SKM-1 treated with dmso at 0.1 percent for 144 hours (cell line): ENCODE results near the gene MRPL23.
"Not testable (repeated sequence)": the region's sequence is repeated elsewhere in the genome, so short reads cannot be mapped to it uniquely, and the experiment has no call there.

Source experiments
- DNase-seq: peaks from one replicate; lab custom pipeline; 2025; ENCODE audit not compliant: unreplicated experiment; lab: John Stamatoyannopoulos, UW

The MRPL23 gene

GRCh38 chr11:1932681-1933080 lies 14.5 kb upstream of the MRPL23 start:
- DNase-seq: no peak

DNA sequence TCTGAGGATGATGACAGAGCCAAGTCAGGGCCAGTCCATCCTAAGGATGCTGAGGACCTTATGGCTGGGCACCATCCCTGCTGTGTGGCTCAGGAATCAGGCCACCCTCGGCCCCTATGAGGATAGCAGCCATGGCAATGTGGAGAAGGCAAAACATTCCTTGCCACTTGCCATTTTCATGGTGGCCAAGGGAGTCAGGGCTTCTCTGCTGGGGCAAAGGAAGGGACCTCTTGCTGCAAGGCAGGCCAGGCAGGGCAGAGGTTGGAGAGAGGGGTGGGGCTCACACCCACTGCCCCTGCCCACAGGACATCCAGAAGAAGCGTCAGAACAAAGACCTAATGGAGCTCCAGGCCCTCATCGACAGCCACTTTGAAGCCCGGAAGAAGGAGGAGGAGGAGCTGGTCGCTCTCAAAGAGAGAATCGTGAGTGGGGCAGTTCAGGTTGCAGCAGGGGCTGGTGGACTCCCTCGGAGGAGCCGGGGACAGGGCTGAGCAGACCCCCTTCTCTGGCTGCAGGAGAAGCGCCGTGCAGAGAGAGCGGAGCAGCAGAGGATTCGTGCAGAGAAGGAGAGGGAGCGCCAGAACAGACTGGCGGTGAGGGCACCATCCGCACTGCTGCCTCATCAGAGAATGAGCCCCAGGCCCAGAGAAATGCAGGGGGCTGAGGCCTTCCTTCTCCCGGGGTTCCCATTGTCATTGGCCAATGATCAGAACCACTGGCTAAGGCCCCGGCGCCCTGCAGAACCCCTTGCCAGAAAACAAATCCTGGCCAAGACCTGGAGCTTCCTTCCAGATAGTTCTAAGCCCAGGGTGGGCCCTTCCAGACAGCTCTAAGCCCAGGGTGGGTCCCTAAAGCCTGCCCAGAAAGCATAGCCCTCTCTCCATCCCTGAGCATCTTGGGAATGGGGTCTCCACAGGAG lies 13.5 kb upstream of the MRPL23 start:
- no peak for DNase-seq

GRCh38 chr11:1934335-1935155 lies 12.6 kb upstream of the MRPL23 start:
- no peak for DNase-seq

DNA sequence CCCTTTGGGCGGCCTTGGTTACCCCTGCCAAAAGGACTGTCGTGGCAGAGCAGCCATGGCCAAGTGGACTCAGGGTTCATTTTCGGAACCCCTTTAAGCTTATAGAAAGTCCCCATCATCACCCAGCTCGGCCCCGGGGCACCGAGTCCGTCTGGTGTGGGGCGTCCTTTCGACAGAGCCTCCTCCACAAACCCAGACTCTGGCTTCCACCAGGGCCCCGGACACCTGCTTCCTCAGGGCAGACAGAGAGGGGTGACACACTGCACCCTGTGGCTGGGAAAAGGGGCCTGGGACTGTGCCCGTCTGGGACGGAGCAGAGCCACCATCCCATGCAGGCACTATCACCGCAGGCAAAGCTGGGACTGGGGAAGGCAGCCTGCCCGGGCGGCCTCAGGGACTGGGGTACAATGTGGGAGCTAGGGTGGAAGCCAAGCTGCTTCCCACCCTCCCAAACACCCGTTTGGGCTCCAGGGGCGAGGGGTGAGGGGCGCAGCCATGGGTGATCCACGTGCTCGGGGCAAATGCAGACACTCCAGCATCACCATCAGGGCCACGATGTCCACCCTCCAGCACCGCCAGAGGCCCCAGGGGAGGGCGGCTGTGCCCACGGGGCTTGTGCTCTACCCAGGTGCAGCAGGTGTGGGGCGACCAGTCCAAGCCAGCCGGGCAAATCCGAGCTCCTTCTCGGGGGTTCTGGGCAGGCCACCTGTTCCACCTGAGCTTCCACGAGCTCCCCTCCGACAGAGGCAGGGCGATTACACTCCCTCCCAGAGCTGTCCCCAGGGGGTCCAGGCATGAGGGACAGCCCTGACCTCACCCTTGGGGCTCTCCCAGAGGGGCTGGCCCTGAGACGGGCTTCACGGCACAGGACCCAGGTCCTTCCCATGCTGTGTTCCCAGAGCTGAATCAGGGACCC lies 11.7 kb upstream of the MRPL23 start:
- no peak for DNase-seq

GRCh38 chr11:1936072-1936780 lies 10.9 kb upstream of the MRPL23 start:
- DNase-seq: no peak

DNA sequence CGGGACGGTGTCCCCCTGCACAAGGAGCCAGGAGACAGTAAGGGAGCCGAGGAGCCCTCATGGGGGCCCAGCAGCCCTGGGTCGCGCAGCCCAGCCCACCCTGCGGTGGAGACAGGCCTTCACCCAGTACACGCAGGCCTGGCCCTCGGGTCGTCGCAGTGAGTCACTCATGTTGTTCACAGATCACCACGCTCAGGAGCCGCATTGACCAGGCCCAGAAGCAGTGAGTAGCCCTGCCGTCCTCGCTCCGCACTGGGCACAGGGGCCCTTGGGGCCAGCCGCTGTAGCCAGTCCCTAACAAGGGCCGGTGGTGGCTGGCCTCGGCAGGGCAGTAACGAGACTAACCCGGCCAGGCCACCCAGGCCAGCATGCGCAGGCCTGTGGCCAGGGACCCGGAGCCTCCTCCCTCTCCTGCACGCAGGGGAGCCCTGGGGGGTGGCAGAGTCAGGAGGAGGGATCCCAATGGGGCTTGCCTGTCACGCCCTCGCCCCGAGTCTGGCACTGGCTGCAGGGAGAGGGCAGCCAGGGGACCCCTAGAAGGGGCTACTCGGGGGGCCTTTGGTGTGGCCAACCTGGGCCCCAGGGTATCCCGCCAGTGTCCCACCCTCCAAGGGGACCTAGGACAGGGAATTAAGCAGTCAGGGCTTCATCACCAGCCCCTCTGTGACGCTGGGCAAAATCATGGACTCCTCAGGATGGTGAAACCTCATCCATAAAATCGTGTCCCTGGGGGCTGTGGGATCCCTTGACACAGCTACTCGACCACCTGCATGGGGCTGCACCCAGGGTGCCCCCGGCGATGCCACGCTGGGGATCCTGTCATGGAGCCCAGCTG lies 10.1 kb upstream of the MRPL23 start:
- no peak for DNase-seq

- DNase-seq: no peak
These were observed 9.4 kb upstream of the MRPL23 start for GRCh38 chr11:1937616-1938342.

GRCh38 chr11:1938343-1939005 lies 8.7 kb upstream of the MRPL23 start:
- no peak for DNase-seq

DNA sequence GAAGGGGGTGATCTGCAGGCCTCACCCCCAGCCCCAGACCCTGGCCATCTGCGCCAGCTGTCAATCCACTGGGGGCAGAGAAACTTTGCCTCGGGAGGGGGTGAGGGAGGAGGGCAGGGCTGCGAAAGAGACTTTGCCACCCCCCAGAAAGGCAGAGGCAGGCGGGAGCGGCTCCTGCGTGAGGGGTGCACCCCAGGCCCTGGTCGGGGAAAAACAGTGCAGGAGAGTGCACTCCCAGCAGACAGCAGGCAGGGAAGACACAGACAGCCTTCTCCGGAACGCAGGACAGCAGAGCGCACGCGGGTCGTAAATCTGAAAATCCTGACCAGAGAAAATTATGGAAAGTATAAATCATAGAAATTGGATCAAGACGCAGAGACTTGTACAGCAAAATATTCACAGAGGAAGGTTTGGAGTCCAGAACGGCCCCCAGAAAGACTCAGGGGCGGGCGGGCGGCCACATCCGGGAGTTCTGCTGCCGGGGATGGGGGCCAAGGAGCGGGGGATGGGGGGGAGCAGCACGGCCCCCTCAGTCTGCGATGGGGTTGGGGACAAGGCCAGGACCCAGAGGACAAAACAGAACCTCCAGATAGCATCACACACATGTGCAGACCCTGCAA lies 8.0 kb upstream of the MRPL23 start:
- no peak for DNase-seq

- DNase-seq: not testable (repeated sequence)
These were observed 7.3 kb upstream of the MRPL23 start for GRCh38 chr11:1939788-1940187.

- no peak for DNase-seq
These were observed 4.4 kb upstream of the MRPL23 start for GRCh38 chr11:1942558-1943260.

- no peak for DNase-seq
These were observed 3.6 kb upstream of the MRPL23 start for GRCh38 chr11:1943576-1943975.

DNA sequence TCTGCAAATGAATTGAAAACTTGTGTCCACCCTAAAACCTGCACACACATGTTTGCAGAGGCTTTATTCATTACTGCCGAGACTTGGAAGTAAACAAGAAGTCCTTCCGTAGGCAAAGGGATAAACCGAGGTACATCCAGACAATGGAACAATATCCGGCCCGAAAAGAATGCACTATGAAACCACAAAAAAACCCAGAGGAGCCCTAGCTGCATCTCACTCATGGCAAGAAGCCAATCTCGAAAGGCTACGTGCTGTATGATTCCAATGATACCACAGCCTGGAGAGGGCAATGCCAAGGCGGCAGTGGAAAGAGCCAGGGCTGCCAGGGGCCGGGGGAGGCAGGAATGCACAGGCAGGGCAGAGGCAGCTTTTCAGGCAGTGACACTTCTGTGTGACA lies 3.2 kb upstream of the MRPL23 start:
- DNase-seq: no peak

DNA sequence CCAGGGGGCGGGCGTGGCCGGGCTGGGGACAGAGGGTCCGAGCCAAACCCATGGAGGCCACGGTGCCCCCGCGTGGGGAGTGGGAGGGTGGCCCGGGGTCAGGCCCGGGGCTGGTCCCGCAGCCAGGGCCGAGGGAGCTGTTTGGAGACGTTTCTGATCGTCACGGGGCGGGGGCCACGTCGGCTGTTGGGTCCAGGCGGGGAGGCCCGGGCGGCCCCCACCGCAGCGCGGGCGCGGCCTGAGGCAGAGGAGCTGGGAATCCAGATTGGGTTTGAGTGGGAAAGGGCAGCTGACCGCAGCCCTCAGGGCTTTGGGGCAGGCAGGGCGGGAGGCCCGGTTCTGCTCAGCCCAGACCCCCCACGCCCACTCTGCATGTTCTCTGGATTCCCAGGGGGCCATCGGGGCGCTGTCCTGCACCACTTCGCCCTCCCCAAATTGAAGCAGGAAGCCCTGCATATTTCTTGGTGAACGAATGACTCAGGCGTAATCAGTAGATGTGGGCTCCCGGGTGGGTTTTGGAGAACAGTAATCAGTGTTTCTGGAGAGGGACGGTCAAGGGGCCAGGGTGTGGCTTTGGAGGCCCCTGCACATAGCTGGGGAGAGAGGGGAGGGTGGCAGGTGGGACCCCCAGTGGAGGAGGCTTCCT lies 583 bp downstream of the MRPL23 start:
- no peak for DNase-seq

GRCh38 chr11:1948389-1948788 lies 1.3 kb downstream of the MRPL23 start:
- DNase-seq: no peak

- no peak for DNase-seq
These were observed 2.2 kb downstream of the MRPL23 start for GRCh38 chr11:1949302-1949701.

DNA sequence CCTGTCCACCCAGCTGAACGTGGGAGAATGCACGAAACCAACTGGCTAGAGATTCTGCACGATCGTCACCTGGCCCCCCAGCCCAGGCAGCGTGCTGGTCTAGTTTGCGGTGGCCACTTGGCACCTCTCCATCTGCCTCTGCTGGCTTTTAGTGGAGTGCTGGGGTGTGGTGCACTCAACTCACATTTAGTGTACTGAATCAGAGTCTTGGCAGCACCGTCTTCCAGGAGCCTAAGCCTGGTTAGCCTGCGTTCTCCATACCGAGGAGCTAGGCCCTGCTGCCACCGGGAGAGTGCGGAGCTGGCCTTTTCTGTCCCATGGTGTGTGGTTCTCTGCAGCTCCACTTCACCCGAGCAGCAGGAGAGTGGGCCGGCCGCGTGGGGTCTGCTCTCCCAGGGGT lies 2.8 kb downstream of the MRPL23 start:
- DNase-seq: no peak
